Mesendoderm (in vitro differentiated cells): ENCODE results near the gene TMED1.
"Not testable (repeated sequence)": the region's sequence is repeated elsewhere in the genome, so short reads cannot be mapped to it uniquely, and the experiment has no call there.

ENCODE experiments used
- DNase-seq: peaks from one replicate; pipeline ENCODE4 v3.0.0; 2013
- H2AK5ac ChIP-seq: 2 replicates; pipeline ENCODE4 v1.6.1; 2013; ENCODE audit warnings: low read length, inconsistent platforms
- H2BK120ac ChIP-seq: 2 replicates; pipeline ENCODE4 v1.6.1; 2013; ENCODE audit warnings: low read depth, mild to moderate bottlenecking, low read length, moderate library complexity, mixed read lengths
- H2BK15ac ChIP-seq: replicated peaks from 2 replicates; pipeline ENCODE4 v1.6.1; 2013; ENCODE audit warnings: low read depth, mild to moderate bottlenecking, moderate library complexity
- H2BK5ac ChIP-seq: 2 replicates; pipeline ENCODE4 v1.6.1; 2013; ENCODE audit warnings: low read length, inconsistent platforms
- H3K18ac ChIP-seq: 2 replicates; pipeline ENCODE4 v1.6.1; 2013; ENCODE audit warnings: mild to moderate bottlenecking, low read length, mixed read lengths
- H3K23ac ChIP-seq: one replicate; pipeline ENCODE4 v1.6.1; 2013; ENCODE audit warnings: low read length
- H3K27ac ChIP-seq: 2 replicates; pipeline ENCODE4 v1.5.1; 2013; ENCODE audit warnings: low read depth, mild to moderate bottlenecking, inconsistent platforms, low read length, moderate library complexity
- H3K27me3 ChIP-seq: 2 replicates; pipeline ENCODE4 v1.6.1; 2013; ENCODE audit warnings: low read length, control low read depth, mild to moderate bottlenecking, inconsistent platforms; ENCODE audit not compliant: insufficient read depth, poor library complexity
- H3K36me3 ChIP-seq: 2 replicates; pipeline ENCODE4 v1.6.1; 2013; ENCODE audit warnings: low read length, inconsistent platforms; ENCODE audit not compliant: control insufficient read depth, insufficient read depth
- H3K4ac ChIP-seq: one replicate; pipeline ENCODE4 v1.6.1; 2013; ENCODE audit warnings: low read depth, mild to moderate bottlenecking, low read length, moderate library complexity
- H3K4me1 ChIP-seq: 2 replicates; pipeline ENCODE4 v1.6.1; 2013; ENCODE audit warnings: low read depth, low read length, inconsistent platforms; ENCODE audit not compliant: control insufficient read depth
- H3K4me2 ChIP-seq: 2 replicates; pipeline ENCODE4 v1.6.1; 2013; ENCODE audit warnings: low read length
- H3K4me3 ChIP-seq: 2 replicates; pipeline ENCODE4 v1.5.1; 2013; ENCODE audit warnings: mild to moderate bottlenecking, low read length
- H3K56ac ChIP-seq: one replicate; pipeline ENCODE4 v1.6.1; 2013; ENCODE audit warnings: low read length
- H3K79me1 ChIP-seq: 2 replicates; pipeline ENCODE4 v1.6.1; 2013; ENCODE audit warnings: low read length, inconsistent platforms
- H3K79me2 ChIP-seq: 2 replicates; pipeline ENCODE4 v1.6.1; 2013; ENCODE audit warnings: mild to moderate bottlenecking, low read length; ENCODE audit not compliant: control insufficient read depth, insufficient read depth
- H3K9ac ChIP-seq: 2 replicates; pipeline ENCODE4 v1.6.1; 2013; ENCODE audit warnings: low read length, inconsistent platforms
- H4K5ac ChIP-seq: one replicate; pipeline ENCODE4 v1.6.1; 2013; ENCODE audit warnings: low read length
- H4K8ac ChIP-seq: one replicate; pipeline ENCODE4 v1.6.1; 2013; ENCODE audit warnings: low read depth, mild to moderate bottlenecking, control low read depth, low read length, moderate library complexity
- WGBS: extraction: QIAGEN DNeasy Blood & Tissue Kit; methylation state at CpG from one replicate; pipeline ENCODE4 v1.1.7; 2013; ENCODE audit warnings: low lambda C conversion rate, missing lambda C conversion rate; ENCODE audit not compliant: insufficient coverage; ENCODE audit errors: extremely low coverage; 5-methylcytosine and 5-hydroxymethylcytosine counted together

Gene TMED1

GRCh38 chr19:10858204-10858828 is 22.3 kb upstream of the TMED1 start:
- H3K27me3 ChIP-seq, result no peaks in the 10 kb centered on the region

GRCh38 chr19:10856899-10857298 is 20.9 kb upstream of the TMED1 start:
- not testable (repeated sequence) for H4K8ac ChIP-seq, H3K27me3 ChIP-seq, DNase-seq, H2BK15ac ChIP-seq, H2AK5ac ChIP-seq, H3K23ac ChIP-seq, H4K5ac ChIP-seq, H3K79me2 ChIP-seq, H3K9ac ChIP-seq, H2BK5ac ChIP-seq, H3K79me1 ChIP-seq, H3K4me2 ChIP-seq, H3K36me3 ChIP-seq, H3K27ac ChIP-seq, H3K4me1 ChIP-seq, H3K4me3 ChIP-seq, H3K56ac ChIP-seq, H3K4ac ChIP-seq, H2BK120ac ChIP-seq, H3K18ac ChIP-seq
- no CpG with 5 or more reads among the region's 1 CpG for WGBS

More at GRCh38 chr19:10858204-10858828, 22.3 kb upstream of the TMED1 start:
- no peak overlapping the region for H2BK15ac ChIP-seq
- no peaks in the 10 kb centered on the region for H3K4me1 ChIP-seq
- no peak overlapping the region for H3K4me3 ChIP-seq
- no peak overlapping the region for H3K56ac ChIP-seq
- no peaks in the 10 kb centered on the region for H3K79me2 ChIP-seq
- H2BK5ac ChIP-seq, result no peak overlapping the region
- no peaks in the 10 kb centered on the region for H3K36me3 ChIP-seq
- no CpG with 5 or more reads among the region's 4 CpGs for WGBS
- H3K4me2 ChIP-seq, result no peak overlapping the region
- no peak overlapping the region for H3K4ac ChIP-seq
- no peak overlapping the region for H2BK120ac ChIP-seq
- H3K18ac ChIP-seq, result no peak overlapping the region
- no peak overlapping the region for H4K8ac ChIP-seq
- no peak overlapping the region for H3K23ac ChIP-seq
- DNase-seq, result peak; percentile 60
- H4K5ac ChIP-seq, result no peak overlapping the region
- no peak overlapping the region for H2AK5ac ChIP-seq
- no peak overlapping the region for H3K9ac ChIP-seq
- no peak overlapping the region for H3K27ac ChIP-seq
- no peaks in the 10 kb centered on the region for H3K79me1 ChIP-seq

GRCh38 chr19:10855879-10856522 is 20.0 kb upstream of the TMED1 start:
- H3K4me3 ChIP-seq, result no peak overlapping the region
- H3K36me3 ChIP-seq, result no peaks in the 10 kb centered on the region
- H3K4ac ChIP-seq, result no peak overlapping the region
- no peak overlapping the region for H3K23ac ChIP-seq
- no peak overlapping the region for H3K4me2 ChIP-seq
- H2BK5ac ChIP-seq, result no peak overlapping the region
- H3K27me3 ChIP-seq, result no peaks in the 10 kb centered on the region
- no peak overlapping the region for H3K9ac ChIP-seq
- DNase-seq, result peak; percentile 51
- H3K18ac ChIP-seq, result no peak overlapping the region
- no peak overlapping the region for H2AK5ac ChIP-seq
- no peaks in the 10 kb centered on the region for H3K79me2 ChIP-seq
- H4K5ac ChIP-seq, result no peak overlapping the region
- no peak overlapping the region for H4K8ac ChIP-seq
- no peak overlapping the region for H2BK120ac ChIP-seq
- H2BK15ac ChIP-seq, result no peak overlapping the region
- H3K79me1 ChIP-seq, result no peaks in the 10 kb centered on the region
- no peak overlapping the region for H3K56ac ChIP-seq
- H3K27ac ChIP-seq, result no peak overlapping the region
- no CpG with 5 or more reads among the region's 5 CpGs for WGBS
- H3K4me1 ChIP-seq, result no peaks in the 10 kb centered on the region

- Histone ChIP-seq H3K4ac (no peak overlapping the region), H4K8ac (no peak overlapping the region), H3K18ac (no peak overlapping the region), H2BK5ac (no peak overlapping the region), H3K23ac (no peak overlapping the region), H2BK15ac (no peak overlapping the region), H3K79me1 (no peaks in the 10 kb centered on the region), H3K36me3 (no peaks in the 10 kb centered on the region), H3K79me2 (no peaks in the 10 kb centered on the region), H2AK5ac (no peak overlapping the region), H3K4me2 (no peak overlapping the region), H3K9ac (no peak overlapping the region), H3K27ac (no peak overlapping the region), H3K27me3 (no peaks in the 10 kb centered on the region), H4K5ac (no peak overlapping the region), H2BK120ac (no peak overlapping the region), H3K4me1 (no peaks in the 10 kb centered on the region), H3K56ac (no peak overlapping the region), H3K4me3 (no peak overlapping the region)
- no CpG with 5 or more reads among the region's 7 CpGs for WGBS
- DNase-seq, result no peak
Observed at GRCh38 chr19:10854350-10855089, 18.5 kb upstream of the TMED1 start.

GRCh38 chr19:10852941-10853340 is 16.9 kb upstream of the TMED1 start:
- no CpG with 5 or more reads among the region's 7 CpGs for WGBS
- H3K27ac ChIP-seq, result no peak overlapping the region
- no peaks in the 10 kb centered on the region for H3K4me1 ChIP-seq
- no peak overlapping the region for H3K18ac ChIP-seq
- H4K5ac ChIP-seq, result no peak overlapping the region
- no peak overlapping the region for H3K4ac ChIP-seq
- H2AK5ac ChIP-seq, result no peak overlapping the region
- H2BK15ac ChIP-seq, result no peak overlapping the region
- H3K23ac ChIP-seq, result no peak overlapping the region
- no peaks in the 10 kb centered on the region for H3K36me3 ChIP-seq
- no peak overlapping the region for H2BK120ac ChIP-seq
- H3K79me1 ChIP-seq, result no peaks in the 10 kb centered on the region
- no peak overlapping the region for H3K9ac ChIP-seq
- no peak overlapping the region for H3K56ac ChIP-seq
- DNase-seq, result no peak
- H3K79me2 ChIP-seq, result no peaks in the 10 kb centered on the region
- no peaks in the 10 kb centered on the region for H3K27me3 ChIP-seq
- H3K4me2 ChIP-seq, result no peak overlapping the region
- no peak overlapping the region for H2BK5ac ChIP-seq
- H4K8ac ChIP-seq, result no peak overlapping the region
- no peak overlapping the region for H3K4me3 ChIP-seq
